Measurements from ENCODE around the gene UCN2.

Gene UCN2

GRCh38 chr3:48563382-48563918 lies at the start of gene UCN2:
Gene UCN2, minus strand, starts transcription at chr3:48563781. Its CDS starts 657 bp downstream, at chr3:48563124.
- DNase-seq (ENCODE audit: low read depth in 2 of 2): no peak

- no peak for DNase-seq (ENCODE audit: low read depth in 2 of 2)
Measured at GRCh38 chr3:48612309-48612708, 48.7 kb upstream of the UCN2 start.

GRCh38 chr3:48609088-48610005 lies 45.8 kb upstream of the UCN2 start, which contains the start of gene UQCRC1:
Gene UQCRC1, minus strand, starts transcription at chr3:48609646. Its CDS starts 26 bp downstream, at chr3:48609620.
- DNase-seq (ENCODE audit: low read depth in 2 of 2): peak; percentile 84 to 87

- DNase-seq (ENCODE audit: low read depth in 2 of 2): peak in 1 of 2 donors; percentile 26
Measured at GRCh38 chr3:48607519-48607918, 43.9 kb upstream of the UCN2 start.

- no peak for DNase-seq (ENCODE audit: low read depth in 2 of 2)
Measured at GRCh38 chr3:48601622-48601994, 38.0 kb upstream of the UCN2 start.

- no peak for DNase-seq (ENCODE audit: low read depth in 2 of 2)
Measured at GRCh38 chr3:48600711-48601621, 37.4 kb upstream of the UCN2 start.

- no peak for DNase-seq (ENCODE audit: low read depth in 2 of 2)
Measured at GRCh38 chr3:48599509-48600285, 36.1 kb upstream of the UCN2 start.

GRCh38 chr3:48599077-48599501 lies 35.5 kb upstream of the UCN2 start:
- no peak for DNase-seq (ENCODE audit: low read depth in 2 of 2)

- no peak for DNase-seq (ENCODE audit: low read depth in 2 of 2)
Measured at GRCh38 chr3:48598323-48599076, 34.9 kb upstream of the UCN2 start.

GRCh38 chr3:48597408-48597800 lies 33.8 kb upstream of the UCN2 start:
- DNase-seq (ENCODE audit: low read depth in 2 of 2): no peak

GRCh38 chr3:48596676-48597407 lies 33.3 kb upstream of the UCN2 start:
- DNase-seq (ENCODE audit: low read depth in 2 of 2): no peak

- DNase-seq (ENCODE audit: low read depth in 2 of 2): no peak
Measured at GRCh38 chr3:48596157-48596556, 32.6 kb upstream of the UCN2 start.

- DNase-seq (ENCODE audit: low read depth in 2 of 2): no peak
Measured at GRCh38 chr3:48595526-48596121, 32.0 kb upstream of the UCN2 start.

- no peak for DNase-seq (ENCODE audit: low read depth in 2 of 2)
Measured at GRCh38 chr3:48595075-48595525, 31.5 kb upstream of the UCN2 start, which contains the start of gene COL7A1. Gene COL7A1, minus strand, starts transcription at chr3:48595329. Its CDS starts 170 bp downstream, at chr3:48595159.

GRCh38 chr3:48594417-48595049 lies 31.0 kb upstream of the UCN2 start:
- no peak for DNase-seq (ENCODE audit: low read depth in 2 of 2)

- no peak for DNase-seq (ENCODE audit: low read depth in 2 of 2)
Measured at GRCh38 chr3:48593337-48593736, 29.8 kb upstream of the UCN2 start.

- DNase-seq (ENCODE audit: low read depth in 2 of 2): no peak
Measured at GRCh38 chr3:48592519-48593087, 29.0 kb upstream of the UCN2 start.

GRCh38 chr3:48591886-48592518 lies 28.4 kb upstream of the UCN2 start:
- DNase-seq (ENCODE audit: low read depth in 2 of 2): no peak
